ENCODE measurements around the gene PSRC1. TPM values are rescaled to one million over a fixed set of nuclear protein-coding genes. Genes with fewer than 3 reads are reported as not detected.

Gene PSRC1
- polyA plus RNA-seq, 1 experiment = 25.9 TPM

GRCh38 chr1:109271458-109271857 is 11.5 kb downstream of the PSRC1 start:
- DNase-seq (ENCODE audit: low read depth) = no peak
- Histone ChIP-seq H3K4me3 (ENCODE audit: low read depth, low read length) (no peak overlapping the region), H3K27me3 (ENCODE audit: control insufficient read depth, insufficient read depth, low read length) (no peaks in the 10 kb centered on the region), H3K36me3 (ENCODE audit: control insufficient read depth, insufficient read depth, low read length) (no peaks in the 10 kb centered on the region; the same call in 1 of the 2 replicates)
- no peak for TF ChIP-seq CTCF (IDR thresholded peaks at IDR 0.05; ENCODE audit: insufficient read depth, low read depth, low read length)
- CTCF ChIA-PET = no interaction called here
- POLR2A ChIA-PET = no interaction called here

GRCh38 chr1:109270623-109271317 is 12.2 kb downstream of the PSRC1 start:
- ChIA-PET CTCF (no interaction called here), POLR2A (no interaction called here)
- no peak for DNase-seq (ENCODE audit: low read depth)
- no peaks in the 10 kb centered on the region for H3K27me3 ChIP-seq (ENCODE audit: control insufficient read depth, insufficient read depth, low read length)
- H3K36me3 ChIP-seq (ENCODE audit: control insufficient read depth, insufficient read depth, low read length) = no peaks in the 10 kb centered on the region; the same call in 1 of the 2 replicates
- no peak for TF ChIP-seq CTCF (IDR thresholded peaks at IDR 0.05; ENCODE audit: insufficient read depth, low read depth, low read length)
- H3K4me3 ChIP-seq (ENCODE audit: low read depth, low read length) = no peak overlapping the region

GRCh38 chr1:109269981-109270622 is 12.8 kb downstream of the PSRC1 start:
- Histone ChIP-seq H3K27me3 (ENCODE audit: control insufficient read depth, insufficient read depth, low read length) (no peaks in the 10 kb centered on the region), H3K4me3 (ENCODE audit: low read depth, low read length) (no peak overlapping the region), H3K36me3 (ENCODE audit: control insufficient read depth, insufficient read depth, low read length) (no peaks in the 10 kb centered on the region; the same call in 1 of the 2 replicates)
- ChIA-PET POLR2A (no interaction called here), CTCF (interaction anchor here (1.4 to 7.5 kb wide), 4 partner anchors 8 to 263 kb away, joined by 5 to 77 read pairs (median 8); partner anchors contain the start of gene SORT1)
- DNase-seq (ENCODE audit: low read depth) = no peak
- no peak for TF ChIP-seq CTCF (IDR thresholded peaks at IDR 0.05; ENCODE audit: insufficient read depth, low read depth, low read length)

GRCh38 chr1:109269212-109269980 is 13.5 kb downstream of the PSRC1 start:
- ChIA-PET CTCF (interaction anchor here (1.0 to 7.5 kb wide), 6 partner anchors 9 to 263 kb away, joined by 3 to 77 read pairs (median 6); partner anchors contain the start of gene SORT1), POLR2A (no interaction called here)
- no peaks in the 10 kb centered on the region for H3K27me3 ChIP-seq (ENCODE audit: control insufficient read depth, insufficient read depth, low read length)
- TF ChIP-seq CTCF (IDR thresholded peaks at IDR 0.05; ENCODE audit: insufficient read depth, low read depth, low read length) = no peak
- H3K4me3 ChIP-seq (ENCODE audit: low read depth, low read length) = no peak overlapping the region
- no peaks in the 10 kb centered on the region; the same call in none of the 2 replicates for H3K36me3 ChIP-seq (ENCODE audit: control insufficient read depth, insufficient read depth, low read length)
- DNase-seq (ENCODE audit: low read depth) = no peak

All from BJ (cell line).